ENCODE data around the gene MOB3A.

The MOB3A gene

DNA sequence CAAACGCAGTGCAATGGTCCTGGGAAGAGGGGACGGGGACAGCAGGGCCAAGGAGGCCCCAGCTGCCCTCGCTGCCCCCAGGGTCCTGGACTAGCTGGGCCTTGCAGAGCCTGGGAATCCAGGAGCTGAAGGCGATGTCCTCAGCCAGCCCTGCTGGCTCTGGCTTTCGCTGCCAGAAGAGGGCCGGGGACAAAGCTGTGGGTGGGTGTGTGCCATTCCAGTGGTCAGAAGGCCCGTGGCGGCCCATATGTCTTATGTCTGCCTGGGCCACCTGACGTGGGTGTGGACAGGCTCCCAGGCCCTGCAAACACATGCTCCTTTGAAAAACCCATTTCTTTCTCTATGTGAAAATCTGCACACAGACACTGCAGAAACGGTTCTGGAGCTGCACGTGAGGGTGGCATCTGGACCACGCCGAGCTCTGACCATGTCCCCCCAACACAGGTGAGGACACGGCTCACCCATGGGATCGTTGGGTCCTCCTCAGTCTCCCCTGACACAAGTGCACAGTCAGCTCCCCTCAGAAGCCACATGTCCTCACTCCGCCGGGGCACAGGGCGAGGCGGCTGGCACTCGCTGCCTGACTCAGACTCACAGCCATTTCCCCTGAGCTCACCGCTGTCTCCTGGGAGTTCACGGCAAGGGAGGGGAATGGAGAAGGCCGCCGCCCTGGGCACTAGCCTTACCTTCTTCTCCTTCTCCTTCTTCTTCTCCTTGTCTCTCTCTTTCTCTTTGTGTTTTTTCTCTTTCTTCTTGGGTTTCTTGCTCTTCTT is 17.5 kb upstream of the MOB3A start:
- DNase-seq (ENCODE audit: low read depth): no peak
- TF ChIP-seq, protein P1, sequence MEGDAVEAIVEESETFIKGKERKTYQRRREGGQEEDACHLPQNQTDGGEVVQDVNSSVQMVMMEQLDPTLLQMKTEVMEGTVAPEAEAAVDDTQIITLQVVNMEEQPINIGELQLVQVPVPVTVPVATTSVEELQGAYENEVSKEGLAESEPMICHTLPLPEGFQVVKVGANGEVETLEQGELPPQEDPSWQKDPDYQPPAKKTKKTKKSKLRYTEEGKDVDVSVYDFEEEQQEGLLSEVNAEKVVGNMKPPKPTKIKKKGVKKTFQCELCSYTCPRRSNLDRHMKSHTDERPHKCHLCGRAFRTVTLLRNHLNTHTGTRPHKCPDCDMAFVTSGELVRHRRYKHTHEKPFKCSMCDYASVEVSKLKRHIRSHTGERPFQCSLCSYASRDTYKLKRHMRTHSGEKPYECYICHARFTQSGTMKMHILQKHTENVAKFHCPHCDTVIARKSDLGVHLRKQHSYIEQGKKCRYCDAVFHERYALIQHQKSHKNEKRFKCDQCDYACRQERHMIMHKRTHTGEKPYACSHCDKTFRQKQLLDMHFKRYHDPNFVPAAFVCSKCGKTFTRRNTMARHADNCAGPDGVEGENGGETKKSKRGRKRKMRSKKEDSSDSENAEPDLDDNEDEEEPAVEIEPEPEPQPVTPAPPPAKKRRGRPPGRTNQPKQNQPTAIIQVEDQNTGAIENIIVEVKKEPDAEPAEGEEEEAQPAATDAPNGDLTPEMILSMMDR (conservative IDR thresholded peaks at IDR 0.05; ENCODE audit: low read depth, low read length): no peak
- H3K4me3 ChIP-seq (ENCODE audit: low read length): no peak overlapping the region

DNA sequence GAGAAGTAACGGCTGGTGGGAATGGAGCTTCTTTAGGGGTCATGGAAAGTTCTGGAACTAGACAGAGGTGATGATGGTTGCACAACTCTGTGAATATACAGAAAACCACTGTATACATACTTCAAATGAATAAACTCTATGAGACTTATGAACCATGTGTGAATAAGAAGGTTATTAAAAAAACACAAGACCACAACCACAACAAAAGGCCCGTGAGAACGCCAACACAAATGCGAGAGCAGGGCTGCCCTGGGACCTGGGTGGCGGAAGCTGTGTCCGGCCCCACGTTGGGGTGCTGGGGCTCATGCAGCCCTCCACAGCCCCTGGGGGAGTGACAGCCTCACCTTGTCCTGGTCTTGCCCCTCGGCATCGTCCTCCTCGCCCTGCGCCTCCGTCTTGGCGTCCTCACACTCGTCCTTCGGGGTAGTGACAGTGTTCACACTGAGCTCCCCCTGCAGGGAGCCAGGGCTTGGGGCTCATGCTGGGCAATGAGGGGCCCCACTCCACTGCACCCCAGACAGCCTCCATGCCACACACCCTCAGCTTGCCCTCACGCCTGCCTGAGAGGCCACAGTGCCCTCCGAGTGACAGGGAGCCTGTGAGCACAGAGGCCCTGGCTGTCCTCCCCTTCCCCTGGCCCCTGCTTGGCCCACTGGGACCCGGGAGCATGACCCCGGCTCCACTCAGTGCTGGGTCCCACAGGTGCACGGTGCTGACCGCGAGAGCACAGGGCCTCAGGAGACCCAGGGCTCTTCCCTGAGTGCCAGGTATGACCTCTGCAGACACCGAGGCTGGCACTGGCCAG is 16.6 kb upstream of the MOB3A start:
- no peak for DNase-seq (ENCODE audit: low read depth)
- TF ChIP-seq, protein P1 (conservative IDR thresholded peaks at IDR 0.05; ENCODE audit: low read depth, low read length): no peak
- H3K4me3 ChIP-seq (ENCODE audit: low read length): no peak overlapping the region

DNA sequence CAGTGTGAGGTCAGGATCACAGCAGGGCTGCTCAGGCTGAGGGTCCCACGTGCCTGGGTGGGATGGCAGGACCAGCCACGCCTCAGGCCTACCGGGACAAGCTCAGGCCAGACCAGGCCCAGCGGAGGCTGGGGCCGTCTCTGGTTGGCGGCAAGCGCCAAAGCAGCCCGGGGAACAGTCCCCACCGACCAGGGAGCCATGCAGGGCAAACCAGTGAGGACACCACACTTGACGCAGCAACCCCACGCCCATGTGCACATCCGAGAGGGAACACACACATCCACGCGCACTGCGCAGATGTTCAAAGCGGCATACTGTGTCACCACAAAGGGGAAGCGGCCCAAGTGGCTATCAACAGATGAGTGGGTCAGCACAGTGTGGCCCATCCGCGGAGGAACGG is 15.8 kb upstream of the MOB3A start:
- no peak overlapping the region for H3K4me3 ChIP-seq (ENCODE audit: low read length)
- DNase-seq (ENCODE audit: low read depth): no peak
- TF ChIP-seq, protein P1 (conservative IDR thresholded peaks at IDR 0.05; ENCODE audit: low read depth, low read length): no peak

DNA sequence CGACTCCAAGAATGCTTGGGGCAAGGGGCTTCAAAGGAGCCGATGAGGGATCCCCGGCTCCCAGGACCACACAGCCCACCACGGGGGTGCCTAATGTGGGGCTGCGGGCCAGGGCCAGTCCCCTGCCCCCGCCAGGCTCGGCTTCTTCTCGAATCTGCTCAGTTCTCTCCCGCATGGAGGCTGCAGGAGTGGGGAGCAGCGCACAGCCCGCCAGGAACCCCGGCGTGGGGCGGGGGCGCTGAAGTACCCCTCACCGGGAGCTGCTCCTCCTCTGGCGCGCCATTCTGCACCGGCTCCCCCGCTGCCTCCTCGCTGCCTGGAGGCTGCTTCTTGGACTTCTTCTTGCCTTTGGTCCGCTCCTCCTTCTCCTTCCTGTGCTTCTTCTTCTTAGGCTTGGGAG is 15.3 kb upstream of the MOB3A start:
- TF ChIP-seq, protein P1 (conservative IDR thresholded peaks at IDR 0.05; ENCODE audit: low read depth, low read length): no peak
- DNase-seq (ENCODE audit: low read depth): no peak
- no peak overlapping the region for H3K4me3 ChIP-seq (ENCODE audit: low read length)

DNA sequence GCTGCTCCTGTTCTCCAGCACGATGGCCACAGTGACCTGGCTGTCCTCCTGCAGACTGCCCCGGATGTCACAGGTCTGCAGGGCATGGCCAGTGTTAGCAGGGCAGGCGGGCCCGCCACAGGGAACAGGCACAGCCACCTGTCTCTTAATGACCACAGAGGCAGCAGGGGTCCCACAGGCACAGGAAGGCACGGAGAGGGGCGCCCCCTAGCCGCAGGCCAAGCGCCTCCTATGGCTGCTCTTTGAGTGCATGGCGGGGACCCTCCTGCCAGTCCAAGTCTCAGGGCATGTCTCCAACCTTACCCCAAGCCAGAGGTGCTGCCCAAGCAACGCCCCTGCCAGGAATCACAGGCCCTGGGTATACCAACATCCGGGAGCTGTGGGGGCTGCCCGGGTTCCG is 14.7 kb upstream of the MOB3A start:
- no peak overlapping the region for H3K4me3 ChIP-seq (ENCODE audit: low read length)
- TF ChIP-seq, protein P1 (conservative IDR thresholded peaks at IDR 0.05; ENCODE audit: low read depth, low read length): peak; percentile 27
- DNase-seq (ENCODE audit: low read depth): no peak

DNA sequence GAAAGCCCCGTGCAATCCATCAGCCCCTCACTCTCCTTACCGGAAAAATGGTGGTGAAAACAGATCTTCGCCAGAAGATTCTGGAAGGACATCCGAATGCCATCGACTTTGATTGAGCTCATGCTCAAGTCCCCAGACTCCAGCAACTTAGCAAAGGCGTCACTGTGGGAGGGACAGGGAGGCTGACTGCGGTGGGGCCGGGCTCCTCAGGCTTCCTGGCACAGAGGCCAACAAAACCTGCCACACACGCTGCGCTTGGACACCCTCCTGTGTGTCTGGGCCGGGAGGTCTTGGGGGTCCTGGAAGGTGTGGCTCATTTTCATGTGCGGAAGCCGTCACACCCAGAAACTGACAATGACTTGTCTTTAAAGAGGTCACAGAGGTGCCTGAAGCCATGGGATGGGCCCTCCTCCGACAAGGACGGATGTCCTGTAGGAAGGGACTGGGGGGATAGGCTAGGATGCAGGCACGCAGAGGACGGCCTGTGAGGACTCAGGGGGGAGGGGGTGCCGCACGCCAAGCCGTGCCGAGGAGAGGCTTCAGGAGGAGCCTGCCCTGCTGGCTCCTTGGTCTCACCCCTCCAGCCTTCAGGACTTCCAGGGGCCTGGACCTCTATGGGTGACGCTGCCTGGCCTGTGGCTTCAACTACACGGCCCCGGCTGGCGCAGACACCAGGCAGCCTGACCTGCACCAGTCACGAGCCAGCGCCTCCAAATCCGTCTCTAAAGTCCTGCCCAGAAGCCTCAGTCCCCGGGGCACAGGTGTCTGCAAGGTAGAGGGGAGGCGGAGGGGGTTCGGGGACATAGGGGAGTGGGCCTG is 13.1 kb upstream of the MOB3A start:
- TF ChIP-seq, protein P1 (conservative IDR thresholded peaks at IDR 0.05; ENCODE audit: low read depth, low read length): no peak
- DNase-seq (ENCODE audit: low read depth): no peak
- no peak overlapping the region for H3K4me3 ChIP-seq (ENCODE audit: low read length)
